ENCODE data around the gene USP15. TPM values are rescaled to one million over a fixed set of nuclear protein-coding genes. Genes with fewer than 3 reads are reported as not detected.

USP15 gene
- total and polyA plus RNA-seq, 2 of the 8 experiments (the other 6 are each of a cell fraction or from before 2014, with no cell fraction given) = 12.7 to 38.6 TPM

- H3K4me3 ChIP-seq (ENCODE audit: extremely low read depth in 1 of 4, insufficient read depth in 2 of 4, low read depth in 3 of 4, low read length in 4 of 4) = no peak overlapping the region
- no peak overlapping the region for H4K91ac ChIP-seq (replicated peaks; ENCODE audit: insufficient read length, low read length)
- H3K79me2 ChIP-seq (ENCODE audit: control insufficient read depth in 1 of 2, insufficient read depth in 2 of 2, low read length in 2 of 2) = no peaks in the 10 kb centered on the region
- ChIA-PET POLR2A (ENCODE audit: partially characterized antibody) (no interaction called here), CTCF (ENCODE audit: partially characterized antibody) (no interaction called here)
- no peak overlapping the region for H4K8ac ChIP-seq (ENCODE audit: extremely low read depth, insufficient read depth, low read length)
- H2BK15ac ChIP-seq (ENCODE audit: low read length) = no peak overlapping the region
- no peak overlapping the region for H2BK20ac ChIP-seq (ENCODE audit: low read length)
- H3K23me2 ChIP-seq (ENCODE audit: low read depth, low read length) = no peaks in the 10 kb centered on the region
- no peaks in the 10 kb centered on the region for H4K20me1 ChIP-seq (replicated peaks in 1 of 2; ENCODE audit: control insufficient read depth in 1 of 2, insufficient read depth in 2 of 2, low read length in 2 of 2)
- no peak overlapping the region for H2AK5ac ChIP-seq (ENCODE audit: low read depth, low read length)
- 91% methylated on average over 1 of the region's 1 CpG; no CpG with 5 or more reads in 1 of the 2 experiments for WGBS, 2 experiments (ENCODE audit: extremely low coverage in 1 of 2, insufficient coverage in 1 of 2, insufficient read length in 1 of 2, insufficient replicate concordance in 2 of 2, low coverage in 1 of 2, low lambda C conversion rate in 2 of 2, missing lambda C conversion rate in 1 of 2)
- H3K9ac ChIP-seq (replicated peaks in 1 of 4; ENCODE audit: extremely low read depth in 1 of 4, low read depth in 3 of 4, low read length in 3 of 4) = no peak overlapping the region
- H3K4ac ChIP-seq (replicated peaks; ENCODE audit: insufficient read length, low read depth, low read length) = no peak overlapping the region
- no peaks in the 10 kb centered on the region for H3K79me1 ChIP-seq (ENCODE audit: low read depth, low read length)
- H3K18ac ChIP-seq (ENCODE audit: extremely low read depth, low read length) = no peak overlapping the region
- H3K56ac ChIP-seq (replicated peaks; ENCODE audit: insufficient read length, low read depth, low read length) = no peak overlapping the region
- H2AFZ ChIP-seq (ENCODE audit: low read length) = no peak overlapping the region
- H3K14ac ChIP-seq (ENCODE audit: insufficient read length) = no peak overlapping the region
- no peak overlapping the region for H3K23ac ChIP-seq (ENCODE audit: insufficient read length)
- no peak overlapping the region for H2BK120ac ChIP-seq (replicated peaks; ENCODE audit: low read depth, low read length)
- FAIRE-seq (no peak), DNase-seq (ENCODE audit: low read depth in 1 of 2, low spot score in 2 of 2) (no peak)
- no peaks in the 10 kb centered on the region; a peak in 1 of 4 replicates for H3K9me3 ChIP-seq (ENCODE audit: insufficient read depth in 2 of 2, low read depth in 1 of 2, low read length in 1 of 2)
- H2BK12ac ChIP-seq (ENCODE audit: low read depth, low read length) = no peak overlapping the region
- H2BK5ac ChIP-seq (ENCODE audit: low read depth, low read length) = no peak overlapping the region
- H3K27ac ChIP-seq (ENCODE audit: low read depth, low read length) = no peak overlapping the region
- H3K27me3 ChIP-seq (replicated peaks in 1 of 4; ENCODE audit: control insufficient read depth in 3 of 4, extremely low read depth in 1 of 4, insufficient read depth in 3 of 4, low read length in 3 of 4) = no peaks in the 10 kb centered on the region
- H4K5ac ChIP-seq (ENCODE audit: insufficient read length, low read depth, low read length) = no peak overlapping the region
- no peaks in the 10 kb centered on the region for H3K4me1 ChIP-seq (replicated peaks in 1 of 4; ENCODE audit: control insufficient read depth in 3 of 4, insufficient read depth in 4 of 4, low read length in 3 of 4)
- peaks cover 0 to 15% (median 7%) of the 10 kb centered on the region in 4 experiments; a peak in 3 of 8 replicates for H3K36me3 ChIP-seq (ENCODE audit: control insufficient read depth in 2 of 4, insufficient read depth in 4 of 4, low read length in 3 of 4)
- no peak overlapping the region for H3K4me2 ChIP-seq (ENCODE audit: insufficient read depth in 1 of 2, low read depth in 2 of 2, low read length in 2 of 2)
- no peak for TF ChIP-seq CTBP2 (IDR thresholded peaks at IDR 0.05; ENCODE audit: borderline replicate concordance, insufficient read depth, insufficient read length, low read length)
- TF ChIP-seq TBP (IDR thresholded peaks at IDR 0.05; ENCODE audit: low read depth, low read length) = no peak
- TF ChIP-seq RNF2 (IDR thresholded peaks at IDR 0.05; ENCODE audit: borderline replicate concordance, low read depth, low read length, missing control alignments, poor library complexity, severe bottlenecking) = no peak
- no peak for TF ChIP-seq CHD2 (IDR thresholded peaks at IDR 0.05; ENCODE audit: low read length)
- TF ChIP-seq EGR1 (IDR thresholded peaks at IDR 0.05; ENCODE audit: borderline replicate concordance, low read depth, low read length) = no peak
- no peak for TF ChIP-seq RFX5 (IDR thresholded peaks at IDR 0.05; ENCODE audit: borderline replicate concordance, low read depth, low read length)
- no peak for TF ChIP-seq SP1 (IDR thresholded peaks at IDR 0.05; ENCODE audit: low read depth, low read length)
- TF ChIP-seq CEBPB (IDR thresholded peaks at IDR 0.05; ENCODE audit: low read depth, low read length) = no peak
- TF ChIP-seq TAF7 (optimal IDR thresholded peaks at IDR 0.05; ENCODE audit: borderline replicate concordance, low read depth, low read length) = no peak
- no peak for TF ChIP-seq KDM1A (IDR thresholded peaks at IDR 0.05; ENCODE audit: borderline replicate concordance, low read length)
- no peak for TF ChIP-seq SP2 (IDR thresholded peaks at IDR 0.05; ENCODE audit: low read length)
- TF ChIP-seq ATF2 (IDR thresholded peaks at IDR 0.05; ENCODE audit: low read length) = no peak
- TF ChIP-seq POLR2AphosphoS5 (IDR thresholded peaks at IDR 0.05; ENCODE audit: low read depth, low read length) = no peak
- TF ChIP-seq ASH2L (IDR thresholded peaks at IDR 0.05; ENCODE audit: low read length) = no peak
These were observed 41.6 kb downstream of the USP15 start for GRCh38 chr12:62301799-62302133.

Data from H1 (cell line).